ENCODE measurements around the gene CELF3.

DNA sequence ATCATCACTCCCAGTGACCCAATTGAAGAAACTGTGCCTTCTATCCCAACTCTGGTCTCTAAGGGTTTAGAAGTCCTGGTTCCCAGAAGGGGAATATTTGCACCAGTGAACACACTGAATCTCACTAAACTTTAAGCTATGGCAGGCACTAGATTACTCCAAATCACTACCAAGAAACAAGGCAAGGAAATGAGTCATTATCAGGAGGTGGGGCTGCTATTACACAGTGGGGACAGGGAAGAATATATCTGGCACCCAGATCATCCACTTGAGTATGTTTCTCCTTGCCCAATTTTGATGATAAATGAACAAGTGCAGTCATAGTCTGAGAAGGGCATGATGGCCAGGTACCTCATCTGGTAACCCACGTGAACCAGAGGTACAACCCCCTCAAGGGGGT is 39.7 kb upstream of the CELF3 start:
- TF ChIP-seq, protein P1, sequence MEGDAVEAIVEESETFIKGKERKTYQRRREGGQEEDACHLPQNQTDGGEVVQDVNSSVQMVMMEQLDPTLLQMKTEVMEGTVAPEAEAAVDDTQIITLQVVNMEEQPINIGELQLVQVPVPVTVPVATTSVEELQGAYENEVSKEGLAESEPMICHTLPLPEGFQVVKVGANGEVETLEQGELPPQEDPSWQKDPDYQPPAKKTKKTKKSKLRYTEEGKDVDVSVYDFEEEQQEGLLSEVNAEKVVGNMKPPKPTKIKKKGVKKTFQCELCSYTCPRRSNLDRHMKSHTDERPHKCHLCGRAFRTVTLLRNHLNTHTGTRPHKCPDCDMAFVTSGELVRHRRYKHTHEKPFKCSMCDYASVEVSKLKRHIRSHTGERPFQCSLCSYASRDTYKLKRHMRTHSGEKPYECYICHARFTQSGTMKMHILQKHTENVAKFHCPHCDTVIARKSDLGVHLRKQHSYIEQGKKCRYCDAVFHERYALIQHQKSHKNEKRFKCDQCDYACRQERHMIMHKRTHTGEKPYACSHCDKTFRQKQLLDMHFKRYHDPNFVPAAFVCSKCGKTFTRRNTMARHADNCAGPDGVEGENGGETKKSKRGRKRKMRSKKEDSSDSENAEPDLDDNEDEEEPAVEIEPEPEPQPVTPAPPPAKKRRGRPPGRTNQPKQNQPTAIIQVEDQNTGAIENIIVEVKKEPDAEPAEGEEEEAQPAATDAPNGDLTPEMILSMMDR (conservative IDR thresholded peaks at IDR 0.05; ENCODE audit: low read depth in 2 of 2), result no peak
- no peak for TF ChIP-seq EZH2 (IDR thresholded peaks at IDR 0.05; ENCODE audit: low read depth, unreplicated experiment)
- TF ChIP-seq ZNF331 (CRISPR knock-in tag; IDR thresholded peaks at IDR 0.05; ENCODE audit: low read depth), result no peak
- no peak for TF ChIP-seq POLR2AphosphoS5 (IDR thresholded peaks at IDR 0.05; ENCODE audit: low read depth)
- TF ChIP-seq EZH2phosphoT487 (IDR thresholded peaks at IDR 0.05; ENCODE audit: unreplicated experiment), result no peak
- TF ChIP-seq JUNB (IDR thresholded peaks at IDR 0.05; ENCODE audit: unreplicated experiment), result no peak
- TF ChIP-seq, protein P2, sequence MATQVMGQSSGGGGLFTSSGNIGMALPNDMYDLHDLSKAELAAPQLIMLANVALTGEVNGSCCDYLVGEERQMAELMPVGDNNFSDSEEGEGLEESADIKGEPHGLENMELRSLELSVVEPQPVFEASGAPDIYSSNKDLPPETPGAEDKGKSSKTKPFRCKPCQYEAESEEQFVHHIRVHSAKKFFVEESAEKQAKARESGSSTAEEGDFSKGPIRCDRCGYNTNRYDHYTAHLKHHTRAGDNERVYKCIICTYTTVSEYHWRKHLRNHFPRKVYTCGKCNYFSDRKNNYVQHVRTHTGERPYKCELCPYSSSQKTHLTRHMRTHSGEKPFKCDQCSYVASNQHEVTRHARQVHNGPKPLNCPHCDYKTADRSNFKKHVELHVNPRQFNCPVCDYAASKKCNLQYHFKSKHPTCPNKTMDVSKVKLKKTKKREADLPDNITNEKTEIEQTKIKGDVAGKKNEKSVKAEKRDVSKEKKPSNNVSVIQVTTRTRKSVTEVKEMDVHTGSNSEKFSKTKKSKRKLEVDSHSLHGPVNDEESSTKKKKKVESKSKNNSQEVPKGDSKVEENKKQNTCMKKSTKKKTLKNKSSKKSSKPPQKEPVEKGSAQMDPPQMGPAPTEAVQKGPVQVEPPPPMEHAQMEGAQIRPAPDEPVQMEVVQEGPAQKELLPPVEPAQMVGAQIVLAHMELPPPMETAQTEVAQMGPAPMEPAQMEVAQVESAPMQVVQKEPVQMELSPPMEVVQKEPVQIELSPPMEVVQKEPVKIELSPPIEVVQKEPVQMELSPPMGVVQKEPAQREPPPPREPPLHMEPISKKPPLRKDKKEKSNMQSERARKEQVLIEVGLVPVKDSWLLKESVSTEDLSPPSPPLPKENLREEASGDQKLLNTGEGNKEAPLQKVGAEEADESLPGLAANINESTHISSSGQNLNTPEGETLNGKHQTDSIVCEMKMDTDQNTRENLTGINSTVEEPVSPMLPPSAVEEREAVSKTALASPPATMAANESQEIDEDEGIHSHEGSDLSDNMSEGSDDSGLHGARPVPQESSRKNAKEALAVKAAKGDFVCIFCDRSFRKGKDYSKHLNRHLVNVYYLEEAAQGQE (IDR thresholded peaks at IDR 0.05; ENCODE audit: unreplicated experiment), result no peak
- TF ChIP-seq CREB1 (CRISPR knock-in tag; IDR thresholded peaks at IDR 0.05; ENCODE audit: low read depth), result no peak
- TF ChIP-seq, protein P3, sequence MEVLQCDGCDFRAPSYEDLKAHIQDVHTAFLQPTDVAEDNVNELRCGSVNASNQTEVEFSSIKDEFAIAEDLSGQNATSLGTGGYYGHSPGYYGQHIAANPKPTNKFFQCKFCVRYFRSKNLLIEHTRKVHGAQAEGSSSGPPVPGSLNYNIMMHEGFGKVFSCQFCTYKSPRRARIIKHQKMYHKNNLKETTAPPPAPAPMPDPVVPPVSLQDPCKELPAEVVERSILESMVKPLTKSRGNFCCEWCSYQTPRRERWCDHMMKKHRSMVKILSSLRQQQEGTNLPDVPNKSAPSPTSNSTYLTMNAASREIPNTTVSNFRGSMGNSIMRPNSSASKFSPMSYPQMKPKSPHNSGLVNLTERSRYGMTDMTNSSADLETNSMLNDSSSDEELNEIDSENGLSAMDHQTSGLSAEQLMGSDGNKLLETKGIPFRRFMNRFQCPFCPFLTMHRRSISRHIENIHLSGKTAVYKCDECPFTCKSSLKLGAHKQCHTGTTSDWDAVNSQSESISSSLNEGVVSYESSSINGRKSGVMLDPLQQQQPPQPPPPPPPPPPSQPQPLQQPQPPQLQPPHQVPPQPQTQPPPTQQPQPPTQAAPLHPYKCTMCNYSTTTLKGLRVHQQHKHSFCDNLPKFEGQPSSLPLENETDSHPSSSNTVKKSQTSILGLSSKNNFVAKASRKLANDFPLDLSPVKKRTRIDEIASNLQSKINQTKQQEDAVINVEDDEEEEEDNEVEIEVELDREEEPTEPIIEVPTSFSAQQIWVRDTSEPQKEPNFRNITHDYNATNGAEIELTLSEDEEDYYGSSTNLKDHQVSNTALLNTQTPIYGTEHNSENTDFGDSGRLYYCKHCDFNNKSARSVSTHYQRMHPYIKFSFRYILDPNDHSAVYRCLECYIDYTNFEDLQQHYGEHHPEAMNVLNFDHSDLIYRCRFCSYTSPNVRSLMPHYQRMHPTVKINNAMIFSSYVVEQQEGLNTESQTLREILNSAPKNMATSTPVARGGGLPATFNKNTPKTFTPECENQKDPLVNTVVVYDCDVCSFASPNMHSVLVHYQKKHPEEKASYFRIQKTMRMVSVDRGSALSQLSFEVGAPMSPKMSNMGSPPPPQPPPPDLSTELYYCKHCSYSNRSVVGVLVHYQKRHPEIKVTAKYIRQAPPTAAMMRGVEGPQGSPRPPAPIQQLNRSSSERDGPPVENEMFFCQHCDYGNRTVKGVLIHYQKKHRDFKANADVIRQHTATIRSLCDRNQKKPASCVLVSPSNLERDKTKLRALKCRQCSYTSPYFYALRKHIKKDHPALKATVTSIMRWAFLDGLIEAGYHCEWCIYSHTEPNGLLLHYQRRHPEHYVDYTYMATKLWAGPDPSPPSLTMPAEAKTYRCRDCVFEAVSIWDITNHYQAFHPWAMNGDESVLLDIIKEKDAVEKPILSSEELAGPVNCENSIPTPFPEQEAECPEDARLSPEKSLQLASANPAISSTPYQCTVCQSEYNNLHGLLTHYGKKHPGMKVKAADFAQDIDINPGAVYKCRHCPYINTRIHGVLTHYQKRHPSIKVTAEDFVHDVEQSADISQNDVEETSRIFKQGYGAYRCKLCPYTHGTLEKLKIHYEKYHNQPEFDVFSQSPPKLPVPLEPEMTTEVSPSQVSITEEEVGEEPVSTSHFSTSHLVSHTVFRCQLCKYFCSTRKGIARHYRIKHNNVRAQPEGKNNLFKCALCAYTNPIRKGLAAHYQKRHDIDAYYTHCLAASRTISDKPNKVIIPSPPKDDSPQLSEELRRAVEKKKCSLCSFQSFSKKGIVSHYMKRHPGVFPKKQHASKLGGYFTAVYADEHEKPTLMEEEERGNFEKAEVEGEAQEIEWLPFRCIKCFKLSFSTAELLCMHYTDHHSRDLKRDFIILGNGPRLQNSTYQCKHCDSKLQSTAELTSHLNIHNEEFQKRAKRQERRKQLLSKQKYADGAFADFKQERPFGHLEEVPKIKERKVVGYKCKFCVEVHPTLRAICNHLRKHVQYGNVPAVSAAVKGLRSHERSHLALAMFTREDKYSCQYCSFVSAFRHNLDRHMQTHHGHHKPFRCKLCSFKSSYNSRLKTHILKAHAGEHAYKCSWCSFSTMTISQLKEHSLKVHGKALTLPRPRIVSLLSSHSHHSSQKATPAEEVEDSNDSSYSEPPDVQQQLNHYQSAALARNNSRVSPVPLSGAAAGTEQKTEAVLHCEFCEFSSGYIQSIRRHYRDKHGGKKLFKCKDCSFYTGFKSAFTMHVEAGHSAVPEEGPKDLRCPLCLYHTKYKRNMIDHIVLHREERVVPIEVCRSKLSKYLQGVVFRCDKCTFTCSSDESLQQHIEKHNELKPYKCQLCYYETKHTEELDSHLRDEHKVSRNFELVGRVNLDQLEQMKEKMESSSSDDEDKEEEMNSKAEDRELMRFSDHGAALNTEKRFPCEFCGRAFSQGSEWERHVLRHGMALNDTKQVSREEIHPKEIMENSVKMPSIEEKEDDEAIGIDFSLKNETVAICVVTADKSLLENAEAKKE (CRISPR knock-in tag; IDR thresholded peaks at IDR 0.05), result no peak
- TF ChIP-seq, protein P4, sequence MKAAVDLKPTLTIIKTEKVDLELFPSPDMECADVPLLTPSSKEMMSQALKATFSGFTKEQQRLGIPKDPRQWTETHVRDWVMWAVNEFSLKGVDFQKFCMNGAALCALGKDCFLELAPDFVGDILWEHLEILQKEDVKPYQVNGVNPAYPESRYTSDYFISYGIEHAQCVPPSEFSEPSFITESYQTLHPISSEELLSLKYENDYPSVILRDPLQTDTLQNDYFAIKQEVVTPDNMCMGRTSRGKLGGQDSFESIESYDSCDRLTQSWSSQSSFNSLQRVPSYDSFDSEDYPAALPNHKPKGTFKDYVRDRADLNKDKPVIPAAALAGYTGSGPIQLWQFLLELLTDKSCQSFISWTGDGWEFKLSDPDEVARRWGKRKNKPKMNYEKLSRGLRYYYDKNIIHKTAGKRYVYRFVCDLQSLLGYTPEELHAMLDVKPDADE (IDR thresholded peaks at IDR 0.05), result no peak
